Activated CD4-positive, alpha-beta memory T cell treated with anti-CD3 and anti-CD28 coated beads, Interleukin-2, amount 10 ng/mL, durations not matched to agents 7 days and 5 days (primary cell): ENCODE data around the gene MTUS2. TPM values are rescaled to one million over a fixed set of nuclear protein-coding genes. Genes with fewer than 3 reads are reported as not detected.

Experiments
- CTCF ChIA-PET: fragments of 350-600 bp; sonication (Branson Sonifier 250); formaldehyde crosslinking; loops from one replicate; lab custom pipeline; 2021; ENCODE audit warnings: antibody characterized with exemption, inconsistent platforms; lab: Charles Lee
- POLR2A ChIA-PET: fragments of 350-600 bp; sonication (Branson Sonifier 250); formaldehyde crosslinking; loops from one replicate; lab custom pipeline; 2021; ENCODE audit warnings: antibody characterized with exemption; lab: Charles Lee
- DNase-seq: peaks from one replicate; pipeline ENCODE4 v3.0.0-alpha.2; 2020
- H3K27ac Mint-ChIP-seq: one replicate; pipeline ENCODE4 v1.8.0; 2021; ENCODE audit warnings: mild to moderate bottlenecking, mixed read lengths
- H3K27me3 Mint-ChIP-seq: one replicate; pipeline ENCODE4 v1.8.0; 2021; ENCODE audit warnings: mixed read lengths
- H3K36me3 Mint-ChIP-seq: one replicate; pipeline ENCODE4 v1.8.0; 2021; ENCODE audit warnings: low read depth, mixed read lengths
- H3K4me1 Mint-ChIP-seq: one replicate; pipeline ENCODE4 v1.8.0; 2021; ENCODE audit warnings: mixed read lengths
- H3K4me3 Mint-ChIP-seq: one replicate; pipeline ENCODE4 v1.8.0; 2021; ENCODE audit warnings: mild to moderate bottlenecking, mixed read lengths
- H3K9me3 Mint-ChIP-seq: one replicate; pipeline ENCODE4 v1.8.0; 2021; ENCODE audit warnings: mixed read lengths
- total RNA-seq, 2 experiments: library from RNA; stranded (reverse); gene quantifications; one replicate each; pipeline ENCODE4 v1.2.3, GENCODE V29; 2021

MTUS2 gene
- total RNA-seq, 2 experiments from 2014 or later, result not detected

DNA sequence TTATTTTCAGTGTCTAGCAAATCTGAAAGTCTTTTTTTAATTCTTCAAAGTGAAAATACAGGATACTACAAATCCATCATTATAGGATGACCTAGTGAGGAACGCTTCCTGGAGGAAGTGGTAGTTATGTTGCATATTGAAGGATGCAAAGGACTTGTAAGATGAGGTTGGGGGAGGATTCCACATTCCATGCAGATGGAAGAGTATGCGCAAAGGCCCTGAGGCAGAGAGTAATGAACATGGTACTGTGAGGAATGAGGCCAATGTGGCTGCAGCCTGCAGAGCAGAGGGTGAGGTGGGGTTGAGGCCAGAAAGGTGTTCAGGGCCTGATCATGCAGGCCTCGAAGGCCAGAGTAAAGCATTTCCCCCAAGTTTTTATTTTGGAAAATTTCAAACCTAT lies 202.8 kb downstream of the MTUS2 start:
- ChIA-PET CTCF (no interaction called here), POLR2A (no interaction called here)
- no peak for DNase-seq
- no peaks in the 10 kb centered on the region for H3K9me3 Mint-ChIP-seq
- H3K4me1 Mint-ChIP-seq, result peaks cover 6% of the 10 kb centered on the region
- no peak overlapping the region for H3K4me3 Mint-ChIP-seq
- H3K27me3 Mint-ChIP-seq, result no peaks in the 10 kb centered on the region
- H3K36me3 Mint-ChIP-seq, result no peaks in the 10 kb centered on the region
- no peak overlapping the region for H3K27ac Mint-ChIP-seq

GRCh38 chr13:29024783-29025182 lies 204.6 kb downstream of the MTUS2 start:
- no peaks in the 10 kb centered on the region for H3K27me3 Mint-ChIP-seq
- no peak overlapping the region for H3K4me3 Mint-ChIP-seq
- no peak overlapping the region for H3K27ac Mint-ChIP-seq
- H3K4me1 Mint-ChIP-seq, result peaks cover 6% of the 10 kb centered on the region
- DNase-seq, result no peak
- ChIA-PET CTCF (no interaction called here), POLR2A (no interaction called here)
- H3K36me3 Mint-ChIP-seq, result no peaks in the 10 kb centered on the region
- H3K9me3 Mint-ChIP-seq, result peaks cover 4% of the 10 kb centered on the region

DNA sequence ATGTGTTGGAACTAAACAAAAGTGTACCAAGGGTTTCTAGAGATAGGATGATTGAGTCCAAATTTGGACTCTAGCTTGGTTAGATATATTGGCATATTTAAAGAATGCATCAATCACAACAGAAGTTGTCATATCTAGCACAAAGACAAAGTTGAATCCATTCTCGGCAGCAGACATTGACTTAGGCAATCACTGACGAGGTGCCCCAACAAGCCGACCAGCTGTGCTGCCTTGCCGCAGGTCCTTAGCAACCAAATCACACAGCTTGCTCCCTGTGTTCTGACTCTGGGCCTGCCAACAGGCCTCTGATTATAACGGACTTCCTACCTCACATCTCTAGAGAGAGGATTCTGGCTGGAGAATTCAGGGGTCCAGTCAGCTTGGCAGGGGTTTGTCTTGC lies 208.7 kb downstream of the MTUS2 start:
- Mint-ChIP-seq H3K36me3 (no peaks in the 10 kb centered on the region), H3K27ac (no peak overlapping the region), H3K27me3 (no peaks in the 10 kb centered on the region), H3K4me3 (no peak overlapping the region), H3K4me1 (no peaks in the 10 kb centered on the region), H3K9me3 (peaks cover 4% of the 10 kb centered on the region)
- ChIA-PET CTCF (no interaction called here), POLR2A (no interaction called here)
- no peak for DNase-seq

GRCh38 chr13:29038700-29039099 lies 218.6 kb downstream of the MTUS2 start:
- H3K9me3 Mint-ChIP-seq, result peaks cover 2% of the 10 kb centered on the region
- CTCF ChIA-PET, result no interaction called here

GRCh38 chr13:29039212-29039611 lies 219.1 kb downstream of the MTUS2 start:
- peaks cover 3% of the 10 kb centered on the region for H3K9me3 Mint-ChIP-seq
- ChIA-PET POLR2A (no interaction called here), CTCF (no interaction called here)
- no peaks in the 10 kb centered on the region for H3K4me1 Mint-ChIP-seq
- peaks cover under 1% of the 10 kb centered on the region for H3K36me3 Mint-ChIP-seq
- DNase-seq, result no peak
- no peak overlapping the region for H3K4me3 Mint-ChIP-seq
- H3K27me3 Mint-ChIP-seq, result no peaks in the 10 kb centered on the region
- no peak overlapping the region for H3K27ac Mint-ChIP-seq

More at GRCh38 chr13:29038700-29039099, 218.6 kb downstream of the MTUS2 start:
- no peaks in the 10 kb centered on the region for H3K36me3 Mint-ChIP-seq
- H3K27me3 Mint-ChIP-seq, result no peaks in the 10 kb centered on the region
- no peak overlapping the region for H3K27ac Mint-ChIP-seq
- H3K4me3 Mint-ChIP-seq, result no peak overlapping the region
- H3K4me1 Mint-ChIP-seq, result no peaks in the 10 kb centered on the region
- no peak for DNase-seq
- POLR2A ChIA-PET, result no interaction called here

DNA sequence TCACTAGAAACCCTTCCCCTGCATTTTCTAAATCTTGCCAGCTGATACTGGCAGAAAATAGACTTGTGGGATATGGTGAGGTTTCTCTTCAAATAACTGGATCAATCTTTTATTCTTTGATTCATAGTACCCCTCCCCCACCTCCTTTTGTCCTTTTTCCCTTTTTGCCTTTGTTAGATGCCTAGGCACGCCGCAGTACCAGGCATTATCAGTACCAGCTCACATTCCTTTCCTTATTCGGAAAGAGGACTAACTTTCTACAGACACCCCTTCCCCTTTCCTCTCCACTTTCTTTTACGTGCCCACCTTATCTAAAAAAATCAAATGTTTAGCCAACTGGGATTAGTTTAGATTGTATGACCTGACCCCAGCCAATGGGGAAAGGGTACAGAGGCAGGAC lies 226.4 kb downstream of the MTUS2 start:
- peaks cover 4% of the 10 kb centered on the region for H3K36me3 Mint-ChIP-seq
- peaks cover 21% of the 10 kb centered on the region for H3K9me3 Mint-ChIP-seq
- DNase-seq, result no peak
- H3K27me3 Mint-ChIP-seq, result no peaks in the 10 kb centered on the region
- no peak overlapping the region for H3K27ac Mint-ChIP-seq
- ChIA-PET CTCF (no interaction called here), POLR2A (no interaction called here)
- H3K4me3 Mint-ChIP-seq, result no peak overlapping the region
- no peaks in the 10 kb centered on the region for H3K4me1 Mint-ChIP-seq

- Mint-ChIP-seq H3K36me3 (peaks cover under 1% of the 10 kb centered on the region), H3K9me3 (peaks cover 18% of the 10 kb centered on the region), H3K27me3 (no peaks in the 10 kb centered on the region), H3K27ac (no peak overlapping the region), H3K4me1 (no peaks in the 10 kb centered on the region), H3K4me3 (no peak overlapping the region)
- ChIA-PET CTCF (no interaction called here), POLR2A (no interaction called here)
- DNase-seq, result no peak
Measured at GRCh38 chr13:29049524-29049923, 229.4 kb downstream of the MTUS2 start.

- H3K4me3 Mint-ChIP-seq, result no peak overlapping the region
- ChIA-PET CTCF (no interaction called here), POLR2A (no interaction called here)
- no peaks in the 10 kb centered on the region for H3K4me1 Mint-ChIP-seq
- no peak overlapping the region for H3K27ac Mint-ChIP-seq
- DNase-seq, result no peak
- H3K36me3 Mint-ChIP-seq, result no peaks in the 10 kb centered on the region
- peaks cover 21% of the 10 kb centered on the region for H3K9me3 Mint-ChIP-seq
- no peaks in the 10 kb centered on the region for H3K27me3 Mint-ChIP-seq
Measured at GRCh38 chr13:29050719-29051118, 230.6 kb downstream of the MTUS2 start.

- H3K36me3 Mint-ChIP-seq, result no peaks in the 10 kb centered on the region
Measured at GRCh38 chr13:29059800-29060199, 239.7 kb downstream of the MTUS2 start.

GRCh38 chr13:29065142-29065541 lies 245.0 kb downstream of the MTUS2 start:
- H3K4me1 Mint-ChIP-seq, result peaks cover 6% of the 10 kb centered on the region
- no peaks in the 10 kb centered on the region for H3K27me3 Mint-ChIP-seq
- no peak overlapping the region for H3K27ac Mint-ChIP-seq
- peaks cover 4% of the 10 kb centered on the region for H3K9me3 Mint-ChIP-seq
- POLR2A ChIA-PET, result no interaction called here
- DNase-seq, result no peak
- CTCF ChIA-PET, result no interaction called here
- H3K36me3 Mint-ChIP-seq, result no peaks in the 10 kb centered on the region
- no peak overlapping the region for H3K4me3 Mint-ChIP-seq

More at GRCh38 chr13:29059800-29060199, 239.7 kb downstream of the MTUS2 start:
- DNase-seq, result no peak
- no peaks in the 10 kb centered on the region for H3K27me3 Mint-ChIP-seq
- H3K27ac Mint-ChIP-seq, result no peak overlapping the region
- CTCF ChIA-PET, result no interaction called here
- peaks cover 20% of the 10 kb centered on the region for H3K9me3 Mint-ChIP-seq
- POLR2A ChIA-PET, result no interaction called here
- H3K4me3 Mint-ChIP-seq, result no peak overlapping the region
- peaks cover under 1% of the 10 kb centered on the region for H3K4me1 Mint-ChIP-seq

DNA sequence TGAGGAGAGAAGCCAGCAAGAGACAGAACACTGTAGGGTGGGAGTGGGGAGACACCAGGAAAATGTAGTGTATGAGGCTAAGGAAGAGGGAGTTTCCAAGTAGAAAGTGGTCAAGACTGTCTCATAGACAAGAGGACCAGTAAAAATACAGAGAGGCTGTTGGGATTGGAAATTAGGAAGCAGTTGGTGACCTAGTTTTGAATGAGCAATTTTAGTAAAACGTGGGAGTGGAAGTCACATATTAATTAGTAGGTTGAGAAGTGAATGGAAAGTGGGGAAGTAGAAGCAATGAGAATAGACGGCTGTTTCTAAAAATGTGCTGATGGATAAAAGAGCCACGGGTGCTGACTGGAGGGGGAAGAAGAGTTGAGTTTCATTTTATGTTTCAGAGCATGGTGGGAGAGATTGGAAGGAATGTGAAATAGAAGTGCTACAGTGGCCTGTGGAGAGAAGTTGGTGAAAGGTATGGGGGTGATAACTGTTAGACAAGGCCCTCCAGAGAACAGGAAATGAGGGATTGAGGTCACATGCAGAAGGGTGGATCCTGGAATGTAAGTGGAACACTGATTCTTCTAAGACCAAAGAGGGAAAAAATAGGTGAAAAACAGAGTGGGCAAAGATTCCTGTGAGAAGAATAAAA lies 247.3 kb downstream of the MTUS2 start:
- DNase-seq, result no peak
- Mint-ChIP-seq H3K4me3 (no peak overlapping the region), H3K27ac (no peak overlapping the region), H3K9me3 (no peaks in the 10 kb centered on the region), H3K4me1 (peaks cover 6% of the 10 kb centered on the region), H3K36me3 (no peaks in the 10 kb centered on the region), H3K27me3 (no peaks in the 10 kb centered on the region)
- CTCF ChIA-PET, result no interaction called here
- POLR2A ChIA-PET, result no interaction called here

DNA sequence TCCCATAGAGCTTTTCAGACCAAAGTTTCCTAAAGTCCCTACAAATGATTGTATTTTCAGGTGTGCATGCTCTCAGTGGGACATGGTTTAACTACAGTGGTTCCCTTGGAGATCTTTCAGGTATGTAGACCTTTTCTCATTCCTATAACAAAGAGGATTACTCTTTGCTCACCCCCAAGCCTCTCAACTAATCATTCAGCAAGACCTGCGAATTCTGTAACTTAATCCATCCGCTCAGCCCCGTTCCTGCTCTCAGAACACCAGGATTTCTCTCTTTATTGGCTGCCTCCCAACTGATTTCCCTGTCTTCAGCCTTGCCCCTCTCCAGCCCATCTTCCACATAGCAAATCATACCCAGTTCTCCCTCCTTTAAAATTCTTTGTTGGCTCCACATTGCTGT lies 253.6 kb downstream of the MTUS2 start:
- peaks cover 3% of the 10 kb centered on the region for H3K9me3 Mint-ChIP-seq
- no peak for DNase-seq
- ChIA-PET CTCF (no interaction called here), POLR2A (no interaction called here)
- H3K27ac Mint-ChIP-seq, result no peak overlapping the region
- H3K36me3 Mint-ChIP-seq, result no peaks in the 10 kb centered on the region
- no peak overlapping the region for H3K4me3 Mint-ChIP-seq
- H3K27me3 Mint-ChIP-seq, result no peaks in the 10 kb centered on the region
- peaks cover 4% of the 10 kb centered on the region for H3K4me1 Mint-ChIP-seq

GRCh38 chr13:29077051-29077813 lies 257.1 kb downstream of the MTUS2 start:
- ChIA-PET CTCF (no interaction called here), POLR2A (no interaction called here)
- Mint-ChIP-seq H3K27ac (no peak overlapping the region), H3K4me1 (peaks cover 23% of the 10 kb centered on the region), H3K4me3 (no peak overlapping the region), H3K36me3 (peaks cover 2% of the 10 kb centered on the region), H3K9me3 (peaks cover 8% of the 10 kb centered on the region), H3K27me3 (peaks cover 3% of the 10 kb centered on the region)
- DNase-seq, result no peak
